AG04450 (cell line): ENCODE measurements around the gene ZNF496. TPM values are rescaled to one million over a fixed set of nuclear protein-coding genes. Genes with fewer than 3 reads are reported as not detected.
"Not testable (repeated sequence)": the region's sequence is repeated elsewhere in the genome, so short reads cannot be mapped to it uniquely, and the experiment has no call there.

Experiments
- CTCF ChIA-PET: fragments of 300-600, 350-600 bp; formaldehyde crosslinking; extraction: SDS; loops from one replicate; lab custom pipeline; 2022; ENCODE audit warnings: antibody characterized with exemption, inconsistent platforms; lab: Charles Lee
- POLR2A ChIA-PET: fragments of 350-600 bp; formaldehyde crosslinking; extraction: SDS; loops from one replicate; lab custom pipeline; 2021; ENCODE audit warnings: antibody characterized with exemption, inconsistent platforms; lab: Yijun Ruan, JAX
- DNase-seq: peaks from one replicate; pipeline ENCODE4 v3.0.0-alpha.2; 2011; ENCODE audit warnings: low read depth, low spot score
- H3K27ac ChIP-seq: one replicate; pipeline ENCODE4 v1.5.1; 2012; ENCODE audit warnings: low read depth, low read length, control low read depth
- H3K27me3 ChIP-seq: one replicate; pipeline ENCODE4 v1.6.0; 2012; ENCODE audit warnings: low read length; ENCODE audit not compliant: control insufficient read depth, insufficient read depth
- H3K4me3 ChIP-seq: 2 replicates; pipeline ENCODE4 v1.5.1; 2011; ENCODE audit warnings: mild to moderate bottlenecking, low read depth, low read length, control low read depth
- H3K9me3 ChIP-seq: 2 replicates; pipeline ENCODE4 v1.5.1; 2012; ENCODE audit warnings: low read length; ENCODE audit not compliant: control insufficient read depth, insufficient read depth
- polyA minus RNA-seq: library from RNA; depleted of rRNA, polyadenylated mRNA; stranded (reverse); fragments of >200 nt; gene quantifications from 2 replicates; pipeline ENCODE4 v1.2.3, GENCODE V29; 2011; rRNA and poly(A)+ RNA removed
- polyA plus RNA-seq: library from polyadenylated mRNA; depleted of rRNA; stranded (reverse); fragments of >200 nt; gene quantifications from 2 replicates; pipeline ENCODE4 v1.2.3, GENCODE V29; 2011; rRNA removed
- TF ChIP-seq, protein P1 (sequence below): IDR thresholded peaks from 2 replicates; pipeline ENCODE4 v1.5.1; 2011; ENCODE audit warnings: low read depth, low read length, control low read depth, inconsistent platforms

Gene ZNF496
- polyA plus RNA-seq (18.5 and 20.0 TPM in 2 replicates), polyA minus RNA-seq (30.6 and 37.1 TPM in 2 replicates)

DNA sequence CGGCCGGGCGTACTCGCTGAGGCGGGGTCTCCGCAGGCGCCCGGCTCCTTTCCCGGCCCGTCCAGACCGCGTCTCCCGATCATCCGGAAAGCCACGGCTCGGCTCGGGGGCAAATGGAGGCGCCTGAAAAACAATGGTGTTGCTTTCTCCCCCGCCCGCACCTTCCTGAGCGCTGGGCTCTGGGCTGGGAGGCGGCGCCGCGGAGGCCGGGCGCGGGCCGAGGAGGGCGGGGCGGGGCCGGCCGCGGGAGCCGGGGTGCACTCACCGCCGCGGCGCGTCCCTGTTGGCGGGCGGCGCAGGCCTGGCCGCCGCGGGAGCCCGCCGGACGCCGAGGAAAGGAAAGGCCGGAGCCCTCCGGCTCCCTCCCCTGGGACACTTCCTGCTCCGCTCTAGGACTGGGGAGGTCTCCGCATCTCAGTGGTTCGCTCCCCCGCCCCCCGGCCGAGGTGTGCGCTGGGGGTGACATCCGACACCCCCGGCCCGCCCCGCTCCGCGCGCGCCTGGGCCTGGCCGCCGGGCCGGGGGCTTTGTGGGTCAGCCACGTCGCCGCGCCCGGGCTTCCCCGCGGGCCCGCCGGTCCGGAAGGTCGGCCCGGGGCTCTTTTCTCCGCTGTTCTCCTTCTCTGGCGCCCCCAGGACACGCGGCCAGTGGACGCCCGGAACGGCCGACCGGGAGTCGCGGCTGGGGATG, at the start of gene ZNF496:
Gene ZNF496 (minus strand): TSS at position 343 of the 690 bp plus-strand sequence. CDS start 2,289 bp downstream, outside the sequence.
- DNase-seq: peak; percentile 71
- H3K9me3 ChIP-seq: no peaks in the 10 kb centered on the region; the same call in 1 of the 2 replicates
- no peaks in the 10 kb centered on the region for H3K27me3 ChIP-seq
- H3K4me3 ChIP-seq: peak within 1 kb of the TSS; percentile 81
- POLR2A ChIA-PET: interaction anchor here (0.7 to 1.7 kb wide), 6 partner anchors 25 to 400 kb away, joined by 3 to 5 read pairs (median 4); partner anchors contain the start of gene AHCTF1
- TF ChIP-seq, protein P1, sequence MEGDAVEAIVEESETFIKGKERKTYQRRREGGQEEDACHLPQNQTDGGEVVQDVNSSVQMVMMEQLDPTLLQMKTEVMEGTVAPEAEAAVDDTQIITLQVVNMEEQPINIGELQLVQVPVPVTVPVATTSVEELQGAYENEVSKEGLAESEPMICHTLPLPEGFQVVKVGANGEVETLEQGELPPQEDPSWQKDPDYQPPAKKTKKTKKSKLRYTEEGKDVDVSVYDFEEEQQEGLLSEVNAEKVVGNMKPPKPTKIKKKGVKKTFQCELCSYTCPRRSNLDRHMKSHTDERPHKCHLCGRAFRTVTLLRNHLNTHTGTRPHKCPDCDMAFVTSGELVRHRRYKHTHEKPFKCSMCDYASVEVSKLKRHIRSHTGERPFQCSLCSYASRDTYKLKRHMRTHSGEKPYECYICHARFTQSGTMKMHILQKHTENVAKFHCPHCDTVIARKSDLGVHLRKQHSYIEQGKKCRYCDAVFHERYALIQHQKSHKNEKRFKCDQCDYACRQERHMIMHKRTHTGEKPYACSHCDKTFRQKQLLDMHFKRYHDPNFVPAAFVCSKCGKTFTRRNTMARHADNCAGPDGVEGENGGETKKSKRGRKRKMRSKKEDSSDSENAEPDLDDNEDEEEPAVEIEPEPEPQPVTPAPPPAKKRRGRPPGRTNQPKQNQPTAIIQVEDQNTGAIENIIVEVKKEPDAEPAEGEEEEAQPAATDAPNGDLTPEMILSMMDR: no peak
- H3K27ac ChIP-seq: peak within 1 kb of the TSS; percentile 80
- CTCF ChIA-PET: interaction anchor here (1.0 to 3.2 kb wide), 3 partner anchors 18 to 58 kb away, joined by 3 to 16 read pairs (median 3); no protein-coding TSS in a partner anchor

DNA sequence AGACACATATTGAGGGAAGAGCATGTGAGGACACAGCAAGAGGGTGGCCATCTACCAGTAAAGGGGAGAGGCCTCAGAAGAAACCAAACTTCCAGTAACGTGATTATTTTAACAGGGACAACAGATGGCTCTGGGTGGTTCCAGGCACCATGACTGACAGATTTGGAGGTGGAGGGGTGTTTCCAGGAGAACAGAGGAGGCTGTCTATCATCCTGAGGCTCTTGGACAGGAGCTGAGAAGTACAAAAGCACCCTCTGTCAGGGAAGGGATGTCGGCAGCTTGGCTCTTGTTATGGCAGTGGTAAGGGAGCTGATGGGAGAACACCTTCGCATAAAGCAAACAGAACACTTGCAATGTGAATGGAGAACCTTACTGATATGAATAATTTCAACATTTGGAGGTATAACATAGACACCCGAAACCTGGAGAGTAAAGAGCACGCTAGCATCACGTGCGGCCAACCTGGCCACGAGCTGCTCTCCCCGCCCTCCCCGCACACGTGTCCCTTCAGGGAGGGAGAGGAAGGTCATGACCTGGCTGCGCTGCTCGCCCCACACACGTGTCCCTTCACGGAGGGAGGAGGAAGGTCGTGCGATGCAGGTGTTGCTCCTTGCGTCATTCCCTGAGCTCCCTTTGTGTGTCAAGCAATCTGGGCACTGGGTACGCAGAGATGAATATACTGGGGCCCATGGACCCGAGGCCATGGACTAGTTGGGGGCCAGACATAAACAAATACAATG, 46.8 kb upstream of the ZNF496 start:
- TF ChIP-seq, protein P1: no peak
- ChIA-PET POLR2A (no interaction called here), CTCF (interaction anchor here (4.3 kb wide), 1 partner anchor 12 kb away, joined by 32 read pairs; no protein-coding TSS in a partner anchor)

DNA sequence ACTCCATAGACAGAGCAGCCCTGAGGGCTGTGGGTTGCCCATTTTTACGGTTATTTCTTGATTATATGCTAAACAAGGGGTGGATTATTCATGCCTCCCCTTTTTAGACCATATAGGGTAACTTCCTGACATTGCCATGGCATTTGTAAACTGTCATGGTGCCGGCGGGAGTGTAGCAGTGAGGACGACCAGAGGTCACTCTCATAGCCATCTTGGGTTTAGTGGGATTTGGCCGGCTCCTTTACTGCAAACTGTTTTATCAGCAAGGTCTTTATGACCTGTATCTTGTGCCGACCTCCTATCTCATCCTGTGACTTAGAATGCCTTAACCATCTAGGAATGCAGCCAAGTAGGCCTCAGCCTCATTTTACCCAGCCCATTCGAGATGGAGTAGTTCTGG, 46.0 kb upstream of the ZNF496 start:
- H3K4me3 ChIP-seq, H3K27me3 ChIP-seq, DNase-seq, POLR2A ChIA-PET, H3K27ac ChIP-seq, H3K9me3 ChIP-seq: not testable (repeated sequence)
- CTCF ChIA-PET: interaction anchor here (0.6 kb wide), 1 partner anchor 63 kb away, joined by 5 read pairs; no protein-coding TSS in a partner anchor

More for the DNA sequence above, 46.8 kb upstream of the ZNF496 start:
- no peak overlapping the region for H3K27ac ChIP-seq
- DNase-seq: no peak
- H3K4me3 ChIP-seq: no peak overlapping the region
- H3K27me3 ChIP-seq: no peaks in the 10 kb centered on the region
- H3K9me3 ChIP-seq: peaks cover 3% of the 10 kb centered on the region; the same call in 1 of the 2 replicates

DNA sequence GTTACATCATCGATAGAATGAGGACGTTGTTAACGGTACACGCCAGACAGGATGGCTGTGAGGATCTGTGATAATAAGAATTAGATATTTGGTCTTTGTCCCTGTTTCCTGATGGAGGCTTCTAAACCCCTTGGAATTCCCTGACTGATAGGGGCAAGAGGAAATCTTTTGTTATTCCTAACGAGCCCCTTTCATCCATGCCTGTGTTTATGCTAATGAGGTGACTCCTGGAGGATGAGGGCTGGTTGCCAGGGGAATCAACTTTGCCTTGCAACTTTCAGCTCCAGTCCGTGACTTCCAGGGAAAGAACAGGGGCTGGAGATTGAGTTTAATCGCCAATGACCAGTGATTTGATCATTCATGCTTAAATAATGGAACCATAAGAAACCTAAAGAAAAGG, 45.0 kb upstream of the ZNF496 start:
- ChIA-PET CTCF (interaction anchor here (0.7 kb wide), 1 partner anchor 34 kb away, joined by 3 read pairs; no protein-coding TSS in a partner anchor), POLR2A (no interaction called here)
- no peaks in the 10 kb centered on the region for H3K27me3 ChIP-seq
- H3K9me3 ChIP-seq: peaks cover 11% of the 10 kb centered on the region; the same call in 1 of the 2 replicates
- no peak for DNase-seq
- no peak overlapping the region for H3K4me3 ChIP-seq
- TF ChIP-seq, protein P1: no peak
- H3K27ac ChIP-seq: no peak overlapping the region

DNA sequence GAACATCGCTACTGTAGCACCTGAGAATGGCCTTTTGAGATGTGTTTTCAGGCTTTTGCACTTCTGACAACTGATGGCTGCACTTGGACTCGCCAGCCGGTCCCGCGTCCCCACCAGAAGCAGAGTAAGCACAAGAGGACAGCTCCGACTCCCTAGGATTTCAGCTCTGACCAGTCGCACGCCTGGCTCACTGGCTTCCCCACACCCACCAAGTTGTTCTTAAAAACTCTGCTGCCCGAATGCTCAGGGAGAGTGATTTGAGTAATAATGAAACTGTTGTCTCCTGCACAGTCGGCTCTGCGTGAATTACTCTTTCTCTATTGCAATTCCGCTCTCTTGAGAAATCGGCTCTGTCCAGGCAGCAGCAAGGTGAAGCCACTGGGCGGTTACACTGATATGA, 44.1 kb upstream of the ZNF496 start:
- ChIA-PET POLR2A (no interaction called here), CTCF (interaction anchor here (4.0 kb wide), 1 partner anchor 11 kb away, joined by 117 read pairs; no protein-coding TSS in a partner anchor)
- DNase-seq: no peak
- TF ChIP-seq, protein P1: no peak
- Histone ChIP-seq H3K9me3 (peaks cover 11% of the 10 kb centered on the region; the same call in 1 of the 2 replicates), H3K27ac (no peak overlapping the region), H3K4me3 (no peak overlapping the region), H3K27me3 (no peaks in the 10 kb centered on the region)

DNA sequence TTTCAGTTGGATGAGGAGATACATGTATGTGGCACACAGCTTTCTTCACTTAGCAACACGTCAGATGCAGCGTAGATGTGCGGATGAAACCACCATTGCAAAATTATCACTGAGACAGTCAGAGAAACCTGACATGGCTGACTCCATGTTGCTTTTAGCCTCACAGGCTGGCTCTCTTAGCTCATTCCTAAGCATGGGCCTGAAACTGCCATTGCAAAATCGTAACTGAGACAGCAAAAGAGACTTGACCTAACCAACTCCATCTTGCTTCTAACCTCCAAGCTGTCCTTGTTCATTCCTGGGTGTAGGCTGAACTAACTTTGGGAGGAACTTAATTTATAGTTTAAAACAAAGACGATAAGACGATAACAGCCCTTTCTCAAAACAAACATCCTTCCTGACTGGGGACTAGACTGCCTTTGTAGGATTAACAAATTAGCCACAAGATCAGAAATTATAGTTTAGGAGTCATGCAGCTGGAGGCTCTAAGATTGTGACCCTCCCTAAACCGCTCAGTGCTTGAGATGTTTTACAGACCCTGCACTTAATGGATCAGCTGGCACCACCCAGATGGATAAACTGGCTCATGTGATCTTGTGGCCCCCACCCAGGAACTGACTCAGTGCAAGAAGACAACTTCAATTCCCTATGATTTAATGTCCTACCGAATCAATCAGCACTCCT, 43.1 kb upstream of the ZNF496 start:
- peaks cover 11% of the 10 kb centered on the region; the same call in 1 of the 2 replicates for H3K9me3 ChIP-seq
- not testable (repeated sequence) for DNase-seq, H3K4me3 ChIP-seq, H3K27me3 ChIP-seq, H3K27ac ChIP-seq
- ChIA-PET POLR2A (interaction anchor here (1.2 kb wide), 1 partner anchor 18 kb away, joined by 3 read pairs; no protein-coding TSS in a partner anchor), CTCF (interaction anchor here (0.6 to 4.0 kb wide), 3 partner anchors 12 to 100 kb away, joined by 4 to 117 read pairs (median 4); no protein-coding TSS in a partner anchor)
